ENCODE data around the gene GPR150. TPM values are rescaled to one million over a fixed set of nuclear protein-coding genes. Genes with fewer than 3 reads are reported as not detected.

The GPR150 gene
- total and polyA plus RNA-seq, 2 of the 4 experiments (the other 2 are of a cell fraction), result under 0.01 to 0.10 TPM

DNA sequence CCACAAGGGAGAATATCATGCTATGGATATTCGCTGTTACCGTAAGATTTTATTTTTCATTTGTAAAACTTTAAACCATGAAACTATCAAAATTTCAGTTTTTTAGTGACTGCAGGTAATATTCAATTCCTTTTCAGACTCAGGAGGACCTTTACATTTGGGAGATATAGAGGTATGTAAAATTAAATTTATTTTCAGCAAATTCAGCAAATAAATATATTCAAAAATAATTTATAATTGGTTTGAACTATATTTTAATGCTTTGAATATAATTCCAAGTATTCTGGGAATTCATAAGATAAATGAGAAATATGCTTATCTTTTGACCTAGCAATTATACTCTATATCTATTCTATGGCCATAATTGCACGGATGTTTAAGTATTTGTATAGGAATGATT is 34.3 kb downstream of the GPR150 start:
- intact Hi-C loops (cut with micrococcal nuclease), result no loop called here
- POLR2A ChIA-PET (ENCODE audit: unreplicated experiment), result no interaction called here
- no CpG with 5 or more reads among the region's 3 CpGs for WGBS, 2 experiments (ENCODE audit: extremely low coverage in 2 of 2, insufficient read length in 1 of 2)

More for the DNA sequence above, 34.3 kb downstream of the GPR150 start:
- Histone ChIP-seq H3K79me1 (ENCODE audit: low read depth in 1 of 2, low read length in 2 of 2) (no peaks in the 10 kb centered on the region), H3K4me2 (ENCODE audit: low read depth, low read length) (no peak overlapping the region), H3K4me1 (ENCODE audit: control insufficient read depth, insufficient read depth, low read length) (no peaks in the 10 kb centered on the region), H3K56ac (ENCODE audit: extremely low read depth, insufficient read depth, low read length) (no peak overlapping the region), H4K8ac (ENCODE audit: low read depth in 2 of 2, low read length in 2 of 2) (no peak overlapping the region), H3K27me3 (ENCODE audit: control insufficient read depth, insufficient read depth, low read length) (no peaks in the 10 kb centered on the region), H2BK5ac (ENCODE audit: low read depth, low read length, poor library complexity, severe bottlenecking) (no peak overlapping the region), H2AK5ac (ENCODE audit: low read depth, low read length) (no peak overlapping the region), H3K14ac (replicated peaks; ENCODE audit: low read depth, low read length) (no peak overlapping the region), H3K9ac (ENCODE audit: low read depth, low read length) (no peak overlapping the region), H4K91ac (ENCODE audit: insufficient read depth, low read depth, low read length) (no peak overlapping the region), H4K5ac (ENCODE audit: low read depth, low read length) (no peak overlapping the region), H3K4me3 (ENCODE audit: insufficient read depth, low read depth, low read length) (no peak overlapping the region), H3K23ac (ENCODE audit: low read depth, low read length) (no peak overlapping the region), H2AFZ (replicated peaks; ENCODE audit: low read length, poor library complexity) (no peak overlapping the region), H3K9me3 (ENCODE audit: control insufficient read depth, insufficient read depth, low read length) (no peaks in the 10 kb centered on the region), H2BK15ac (ENCODE audit: low read depth, low read length) (no peak overlapping the region), H2BK120ac (ENCODE audit: low read depth, low read length) (no peak overlapping the region), H2BK20ac (ENCODE audit: low read depth, low read length) (no peak overlapping the region), H3K36me3 (ENCODE audit: control insufficient read depth, insufficient read depth, low read length) (no peaks in the 10 kb centered on the region), H3K4ac (ENCODE audit: low read depth, low read length) (no peak overlapping the region), H3K18ac (ENCODE audit: low read depth, low read length) (no peak overlapping the region), H4K20me1 (ENCODE audit: insufficient read depth, low read length) (no peaks in the 10 kb centered on the region), H3K9me1 (ENCODE audit: insufficient read depth, low read length) (no peaks in the 10 kb centered on the region), H2AK9ac (replicated peaks; ENCODE audit: low read depth, low read length, poor library complexity) (no peak overlapping the region), H3K27ac (ENCODE audit: insufficient read depth, low read length) (no peak overlapping the region)
- DNase-seq (no peak), ATAC-seq (ENCODE audit: low read depth) (no peak)
- dilution Hi-C loops (cut with HindIII; ENCODE audit: low sequenced_read_pairs, unreplicated experiment), result no loop called here
- in situ Hi-C loops (cut with MboI; ENCODE audit: low sequenced_read_pairs), result no loop called here
- TF ChIP-seq MAFK (IDR thresholded peaks at IDR 0.05; ENCODE audit: low read depth, low read length) (no peak), FOS (IDR thresholded peaks at IDR 0.05; ENCODE audit: low read depth, low read length) (no peak), RCOR1 (IDR thresholded peaks at IDR 0.05; ENCODE audit: insufficient replicate concordance, low read length) (no peak), POLR2A (IDR thresholded peaks at IDR 0.05; ENCODE audit: low read depth, low read length) (no peak), CEBPB (IDR thresholded peaks at IDR 0.05; ENCODE audit: low read depth, low read length) (no peak)
- no TSS peak for BruUV-seq (replicated peaks)
- CTCF ChIA-PET, result interaction anchor here (1.0 kb wide), 1 partner anchor 192 kb away, joined by 3 read pairs; no protein-coding TSS in a partner anchor

Measured in IMR-90 (cell line).